Measurements from ENCODE around the gene ALX4.

The ALX4 gene

GRCh38 chr11:44219830-44220796 lies 89.8 kb downstream of the ALX4 start:
- no peak for DNase-seq
- H3K27ac ChIP-seq = no peak overlapping the region
- H3K36me3 ChIP-seq = no peaks in the 10 kb centered on the region; the same call in 1 of the 2 replicates
- H3K4me3 ChIP-seq (ENCODE audit: low read depth, low read length) = no peak overlapping the region
- TF ChIP-seq CTCF (IDR thresholded peaks at IDR 0.05; ENCODE audit: low read depth, low read length) = no peak
- H3K9me3 ChIP-seq (ENCODE audit: severe bottlenecking) = no peaks in the 10 kb centered on the region
- H3K27me3 ChIP-seq (ENCODE audit: insufficient read depth, low read depth, severe bottlenecking) = no peaks in the 10 kb centered on the region

DNA sequence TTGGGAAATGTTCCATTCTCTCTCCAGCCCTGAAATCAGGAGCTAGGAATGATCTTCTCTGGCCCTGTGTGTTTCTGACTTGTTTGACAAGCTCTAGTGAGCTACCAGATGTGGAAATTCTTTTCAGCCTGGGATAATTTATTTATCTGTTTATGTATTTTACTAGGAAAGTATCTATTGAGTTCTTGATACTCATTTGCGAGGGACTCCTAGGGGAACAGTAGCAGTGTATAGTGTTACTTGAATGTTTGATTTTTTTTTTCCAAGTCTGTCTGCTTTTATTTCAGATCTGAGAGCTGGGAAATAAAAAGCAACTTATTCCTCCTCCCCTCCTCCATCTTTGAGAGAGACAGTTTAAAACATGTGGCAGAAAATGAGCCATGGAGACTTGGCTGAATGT lies 92.5 kb downstream of the ALX4 start:
- no peak for TF ChIP-seq CTCF (IDR thresholded peaks at IDR 0.05; ENCODE audit: low read depth, low read length)
- H3K9me3 ChIP-seq (ENCODE audit: severe bottlenecking) = no peaks in the 10 kb centered on the region
- DNase-seq = no peak
- no peak overlapping the region for H3K4me3 ChIP-seq (ENCODE audit: low read depth, low read length)
- H3K27ac ChIP-seq = no peak overlapping the region
- no peaks in the 10 kb centered on the region for H3K27me3 ChIP-seq (ENCODE audit: insufficient read depth, low read depth, severe bottlenecking)
- H3K36me3 ChIP-seq = no peaks in the 10 kb centered on the region; the same call in 1 of the 2 replicates

- no peaks in the 10 kb centered on the region for H3K9me3 ChIP-seq (ENCODE audit: severe bottlenecking)
- no peak overlapping the region for H3K4me3 ChIP-seq (ENCODE audit: low read depth, low read length)
- no peak for TF ChIP-seq CTCF (IDR thresholded peaks at IDR 0.05; ENCODE audit: low read depth, low read length)
These were observed 96.8 kb downstream of the ALX4 start for GRCh38 chr11:44213148-44213547.

DNA sequence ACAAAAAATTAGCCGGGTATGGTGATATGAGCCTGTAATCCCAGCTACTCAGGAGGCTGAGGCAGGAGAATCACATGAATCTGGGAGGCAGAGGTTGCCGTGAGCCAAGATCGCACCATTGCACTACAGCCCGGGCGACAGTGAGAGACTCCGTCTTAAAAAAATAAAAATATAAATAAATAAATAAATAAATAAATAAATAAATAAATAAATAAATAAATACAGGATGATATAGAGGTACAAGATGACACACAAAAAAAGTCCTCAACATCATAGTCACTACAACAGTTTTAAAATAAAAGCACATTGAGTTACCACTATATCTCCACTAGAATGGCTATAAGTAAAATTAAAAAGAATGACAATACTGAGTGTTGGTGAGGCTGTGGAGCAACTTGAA lies 97.8 kb downstream of the ALX4 start:
- no peak for TF ChIP-seq CTCF (IDR thresholded peaks at IDR 0.05; ENCODE audit: low read depth, low read length)

More at GRCh38 chr11:44213148-44213547, 96.8 kb downstream of the ALX4 start:
- H3K36me3 ChIP-seq = peaks cover 4% of the 10 kb centered on the region
- no peak for DNase-seq
- H3K27me3 ChIP-seq (ENCODE audit: insufficient read depth, low read depth, severe bottlenecking) = no peaks in the 10 kb centered on the region
- no peak overlapping the region for H3K27ac ChIP-seq

More for the DNA sequence above, 97.8 kb downstream of the ALX4 start:
- no peak overlapping the region for H3K27ac ChIP-seq
- peaks cover 4% of the 10 kb centered on the region for H3K36me3 ChIP-seq
- no peaks in the 10 kb centered on the region for H3K27me3 ChIP-seq (ENCODE audit: insufficient read depth, low read depth, severe bottlenecking)
- DNase-seq = no peak
- H3K4me3 ChIP-seq (ENCODE audit: low read depth, low read length) = no peak overlapping the region
- no peaks in the 10 kb centered on the region for H3K9me3 ChIP-seq (ENCODE audit: severe bottlenecking)
